ENCODE data around the gene SLC26A8.

GRCh38 chr6:36028877-36029324, 4.5 kb upstream of the SLC26A8 start:
- TF ChIP-seq TAF1 (IDR thresholded peaks at IDR 0.05; ENCODE audit: borderline replicate concordance, low read depth, low read length) (no peak), POLR2AphosphoS5 (IDR thresholded peaks at IDR 0.05; ENCODE audit: low read depth, low read length) (no peak)
